GM15510 (cell line): ENCODE data around the gene ABCB6.

Experiments
- POLR2A ChIP-seq: IDR thresholded peaks from 3 replicates; pipeline ENCODE4 v1.6.1; 2011; ENCODE audit warnings: borderline replicate concordance; ENCODE audit not compliant: insufficient read length; ENCODE audit errors: extremely low read depth

Gene ABCB6

GRCh38 chr2:219175486-219175885 is 43.3 kb downstream of the ABCB6 start:
- no peak for TF ChIP-seq POLR2A

- TF ChIP-seq POLR2A: no peak
These were observed 44.0 kb downstream of the ABCB6 start for GRCh38 chr2:219174801-219175200.

- TF ChIP-seq POLR2A: no peak
These were observed 44.6 kb downstream of the ABCB6 start for GRCh38 chr2:219174146-219174545.

- no peak for TF ChIP-seq POLR2A
These were observed 45.6 kb downstream of the ABCB6 start for GRCh38 chr2:219173176-219173575.

- no peak for TF ChIP-seq POLR2A
These were observed 46.3 kb downstream of the ABCB6 start for GRCh38 chr2:219172231-219173154.

GRCh38 chr2:219171231-219171651 is 47.5 kb downstream of the ABCB6 start:
- TF ChIP-seq POLR2A: no peak

- TF ChIP-seq POLR2A: no peak
These were observed 48.7 kb downstream of the ABCB6 start, which contains the start of gene SLC23A3 for GRCh38 chr2:219169930-219170654. Gene SLC23A3, minus strand, starts transcription at chr2:219170029. Its CDS starts 45 bp downstream, at chr2:219169984.

GRCh38 chr2:219168932-219169331 is 49.8 kb downstream of the ABCB6 start:
- TF ChIP-seq POLR2A: no peak

- no peak for TF ChIP-seq POLR2A
These were observed 50.2 kb downstream of the ABCB6 start for GRCh38 chr2:219168526-219168925.

- no peak for TF ChIP-seq POLR2A
These were observed 50.8 kb downstream of the ABCB6 start for GRCh38 chr2:219167997-219168396.

- no peak for TF ChIP-seq POLR2A
These were observed 53.5 kb downstream of the ABCB6 start for GRCh38 chr2:219165058-219165911.

- no peak for TF ChIP-seq POLR2A
These were observed 55.6 kb downstream of the ABCB6 start for GRCh38 chr2:219163156-219163555.

- TF ChIP-seq POLR2A: no peak
These were observed 57.7 kb downstream of the ABCB6 start for GRCh38 chr2:219161097-219161496.

GRCh38 chr2:219160186-219161017 is 58.4 kb downstream of the ABCB6 start, which contains the start of gene NHEJ1:
Gene NHEJ1, minus strand, starts transcription at chr2:219160815. Its CDS starts 2,453 bp downstream, at chr2:219158362.
- TF ChIP-seq POLR2A: peak; percentile 82
